GM12878 (cell line): ENCODE results near the gene CPSF4. TPM values are rescaled to one million over a fixed set of nuclear protein-coding genes. Genes with fewer than 3 reads are reported as not detected.

Experiments used
- ATAC-seq: fragments of 200-7000 bp; cut with Tn5 transposase; 3 replicates; pipeline ENCODE4 v1.9.1; 2020; ENCODE audit warnings: mild to moderate bottlenecking, moderate library complexity
- BruUV-seq: library from RNA; stranded (reverse); fragments of 400-500 nt; replicated peaks from 2 replicates; lab custom pipeline; 2021; lab: Mats Ljungman, UMichigan
- CTCF ChIA-PET: fragments of 300-600 bp; sonication (Branson Sonifier 250); formaldehyde crosslinking; extraction: SDS; loops from one replicate; lab custom pipeline; 2021; ENCODE audit warnings: inconsistent platforms; lab: Yijun Ruan, JAX
- POLR2A ChIA-PET: fragments of 350-600 bp; formaldehyde crosslinking; extraction: SDS; loops from one replicate; lab custom pipeline; 2021; ENCODE audit warnings: inconsistent platforms; lab: Charles Lee
- RAD21 ChIA-PET: fragments of 300-600 bp; sonication (Branson Sonifier 250); formaldehyde crosslinking; loops from one replicate; lab custom pipeline; 2023; ENCODE audit warnings: antibody characterized with exemption; ENCODE audit not compliant: unreplicated experiment; lab: Charles Lee
- SMC1A ChIA-PET: fragments of 300-600 bp; sonication (Branson Sonifier 250); formaldehyde crosslinking; loops from one replicate; lab custom pipeline; 2023; ENCODE audit not compliant: unreplicated experiment, uncharacterized antibody; lab: Charles Lee
- DNase-seq: peaks from one replicate; pipeline ENCODE4 v3.0.0-alpha.2; 2011; ENCODE audit warnings: low read depth, low spot score
- FAIRE-seq: peaks from 3 replicates; lab custom pipeline; 2011; peaks lifted over from hg19 to GRCh38; lab: Jason Lieb, UNC
- H2AFZ ChIP-seq: 2 replicates; pipeline ENCODE4 v1.6.0; 2011; ENCODE audit warnings: low read depth, low read length, control low read depth; ENCODE audit not compliant: control insufficient read depth
- H3K27ac ChIP-seq: 2 replicates; pipeline ENCODE4 v1.5.1; 2011; ENCODE audit warnings: control low read depth; ENCODE audit not compliant: control insufficient read depth, insufficient read depth
- H3K27me3 ChIP-seq, 2 experiments: replicated peaks in 1 of 2; 2 replicates each; pipeline versions ENCODE4 v1.6.0 to v1.6.1; 2011; ENCODE audit warnings: low read length in 1 of 2; ENCODE audit not compliant: control insufficient read depth in 2 of 2, insufficient read depth in 2 of 2
- H3K36me3 ChIP-seq, 2 experiments: 2 replicates each; pipeline ENCODE4 v1.5.1; 2011; ENCODE audit warnings: low read length in 1 of 2; ENCODE audit not compliant: control insufficient read depth in 2 of 2, insufficient read depth in 2 of 2
- H3K4me1 ChIP-seq: 2 replicates; pipeline ENCODE4 v1.6.1; 2011; ENCODE audit warnings: mild to moderate bottlenecking, low read length, moderate library complexity, mixed read lengths; ENCODE audit not compliant: control insufficient read depth, insufficient read depth
- H3K4me2 ChIP-seq: 2 replicates; pipeline ENCODE4 v1.6.0; 2011; ENCODE audit warnings: control low read depth; ENCODE audit not compliant: control insufficient read depth, insufficient read depth
- H3K4me3 ChIP-seq: fragments of 200-600 bp; sonication (generic); 2 replicates; pipeline ENCODE4 v1.5.1; 2016
- H3K79me2 ChIP-seq: 2 replicates; pipeline ENCODE4 v1.6.0; 2011; ENCODE audit warnings: low read length; ENCODE audit not compliant: control insufficient read depth, insufficient read depth
- H3K9ac ChIP-seq: 2 replicates; pipeline ENCODE4 v1.8.0; 2011; ENCODE audit warnings: low read length, control low read depth, mixed read lengths; ENCODE audit not compliant: control insufficient read depth, insufficient read depth
- H3K9me3 ChIP-seq: replicated peaks from 3 replicates; pipeline ENCODE4 v1.5.1; 2011; ENCODE audit warnings: mild to moderate bottlenecking, low read length; ENCODE audit not compliant: control insufficient read depth, insufficient read depth
- H4K20me1 ChIP-seq: 2 replicates; pipeline ENCODE4 v1.6.0; 2011; ENCODE audit not compliant: control insufficient read depth, insufficient read depth
- NR2F1 ChIP-seq: fragments of 450-650 bp; conservative IDR thresholded peaks from 2 replicates; pipeline ENCODE4 v1.6.1; 2017; ENCODE audit warnings: mild to moderate bottlenecking
- STAT1 ChIP-seq: fragments of 450-650 bp; conservative IDR thresholded peaks from 2 replicates; pipeline ENCODE4 v1.6.1; 2014; ENCODE audit warnings: antibody characterized with exemption, mild to moderate bottlenecking
- WGBS: methylation state at CpG from one replicate; pipeline ENCODE4 v1.1.6; 2016; ENCODE audit warnings: low lambda C conversion rate; ENCODE audit not compliant: insufficient replicate concordance, insufficient coverage; ENCODE audit errors: missing lambda C conversion rate; 5-methylcytosine and 5-hydroxymethylcytosine counted together
- in situ Hi-C: fragments of 300-500 bp; cut with MboI; formaldehyde crosslinking; loops from 9 replicates; pipeline ENCODE4 v1.14.3; 2018; ENCODE audit warnings: mixed read lengths
- intact Hi-C: fragments of 100-400 bp; cut with micrococcal nuclease; formaldehyde crosslinking; loops from one replicate; pipeline ENCODE4 v1.14.2; 2022; ENCODE audit not compliant: unreplicated experiment
- polyA plus RNA-seq, 11 experiments: library from polyadenylated mRNA; depleted of rRNA in 4 of 11; unstranded in 6 of 11; stranded (reverse) in 5 of 11; fragments of >200 nt; fragmentation: Nextera tagmentation in 4 of 11; fragmentation: Illumina TruSeq in 1 of 11; extraction: Ambion mirVana in 4 of 11; extraction: Trizol in 1 of 11; gene quantifications; 1 replicate in 1 of 11; 2 replicates in 10 of 11; pipeline versions ENCODE4 v1.2.1 to v1.2.3, GENCODE V29; 2011 to 2016; ENCODE audit warnings: inconsistent platforms in 2 of 11, missing spikeins in 2 of 11, low read depth in 1 of 11
- total RNA-seq, 4 experiments: library from RNA; depleted of rRNA in 3 of 4; stranded (reverse); fragments of >200 nt in 3 of 4; fragmentation: Illumina TruSeq in 1 of 4; extraction: Trizol in 1 of 4; gene quantifications; 2 replicates each; pipeline versions ENCODE4 v1.2.1 to v1.2.3, GENCODE V29; 2013 to 2021
- TF ChIP-seq, protein P1 (sequence below): fragments of 450-650 bp; IDR thresholded peaks from 2 replicates; pipeline ENCODE4 v1.6.1; 2016; ENCODE audit warnings: mild to moderate bottlenecking
- TF ChIP-seq, protein P2 (sequence below): IDR thresholded peaks from 2 replicates; pipeline ENCODE4 v1.6.1; 2012; ENCODE audit warnings: improper control_type of control experiment, low read depth, low read length; ENCODE audit not compliant: insufficient replicate concordance
- TF ChIP-seq, protein P3 (sequence below), 3 experiments: IDR thresholded peaks in 2 of 3; conservative IDR thresholded peaks in 1 of 3; 2 replicates each; pipeline ENCODE4 v1.5.1; 2011; ENCODE audit warnings: low read depth in 3 of 3, low read length in 3 of 3, mild to moderate bottlenecking in 3 of 3, control low read depth in 2 of 3, moderate library complexity in 2 of 3, inconsistent platforms in 1 of 3, mixed read lengths in 1 of 3; ENCODE audit not compliant: control insufficient read depth in 2 of 3, insufficient read depth in 1 of 3; ENCODE audit errors: extremely low read depth in 1 of 3
- TF ChIP-seq, protein P4 (sequence below): IDR thresholded peaks from 2 replicates; pipeline ENCODE4 v1.6.1; 2011; ENCODE audit warnings: borderline replicate concordance, low read depth, mild to moderate bottlenecking, moderate library complexity, low read length; ENCODE audit not compliant: insufficient read depth, poor library complexity, severe bottlenecking

CPSF4 gene
- total and polyA plus RNA-seq, 10 of the 15 experiments (the other 5 are each of a cell fraction or from before 2014, with no cell fraction given), result 13.6 to 70.1 (median 45.0) TPM

DNA sequence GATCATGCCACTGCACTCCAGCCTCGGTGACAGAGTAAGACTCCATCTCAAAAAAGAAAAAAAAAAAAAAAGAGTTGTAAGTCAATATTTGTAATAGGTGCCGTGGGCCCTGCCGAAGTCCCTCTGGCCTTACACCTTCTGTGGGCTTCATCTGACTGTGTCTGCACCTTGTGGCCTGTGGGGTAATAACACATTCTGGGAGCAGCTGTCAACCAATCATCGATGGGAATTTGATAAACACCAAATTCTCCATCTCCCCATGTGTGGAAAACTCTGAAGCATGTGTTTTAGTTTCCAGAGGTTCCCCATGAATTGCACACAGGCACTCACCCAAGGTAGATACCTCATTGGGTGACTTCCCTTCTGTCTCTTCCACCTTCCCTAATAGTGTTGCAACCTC is 50.5 kb downstream of the CPSF4 start (continued):
- TF ChIP-seq NR2F1, result no peak
- TF ChIP-seq, protein P1, sequence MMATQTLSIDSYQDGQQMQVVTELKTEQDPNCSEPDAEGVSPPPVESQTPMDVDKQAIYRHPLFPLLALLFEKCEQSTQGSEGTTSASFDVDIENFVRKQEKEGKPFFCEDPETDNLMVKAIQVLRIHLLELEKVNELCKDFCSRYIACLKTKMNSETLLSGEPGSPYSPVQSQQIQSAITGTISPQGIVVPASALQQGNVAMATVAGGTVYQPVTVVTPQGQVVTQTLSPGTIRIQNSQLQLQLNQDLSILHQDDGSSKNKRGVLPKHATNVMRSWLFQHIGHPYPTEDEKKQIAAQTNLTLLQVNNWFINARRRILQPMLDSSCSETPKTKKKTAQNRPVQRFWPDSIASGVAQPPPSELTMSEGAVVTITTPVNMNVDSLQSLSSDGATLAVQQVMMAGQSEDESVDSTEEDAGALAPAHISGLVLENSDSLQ, result no peak
- TF ChIP-seq, protein P2, sequence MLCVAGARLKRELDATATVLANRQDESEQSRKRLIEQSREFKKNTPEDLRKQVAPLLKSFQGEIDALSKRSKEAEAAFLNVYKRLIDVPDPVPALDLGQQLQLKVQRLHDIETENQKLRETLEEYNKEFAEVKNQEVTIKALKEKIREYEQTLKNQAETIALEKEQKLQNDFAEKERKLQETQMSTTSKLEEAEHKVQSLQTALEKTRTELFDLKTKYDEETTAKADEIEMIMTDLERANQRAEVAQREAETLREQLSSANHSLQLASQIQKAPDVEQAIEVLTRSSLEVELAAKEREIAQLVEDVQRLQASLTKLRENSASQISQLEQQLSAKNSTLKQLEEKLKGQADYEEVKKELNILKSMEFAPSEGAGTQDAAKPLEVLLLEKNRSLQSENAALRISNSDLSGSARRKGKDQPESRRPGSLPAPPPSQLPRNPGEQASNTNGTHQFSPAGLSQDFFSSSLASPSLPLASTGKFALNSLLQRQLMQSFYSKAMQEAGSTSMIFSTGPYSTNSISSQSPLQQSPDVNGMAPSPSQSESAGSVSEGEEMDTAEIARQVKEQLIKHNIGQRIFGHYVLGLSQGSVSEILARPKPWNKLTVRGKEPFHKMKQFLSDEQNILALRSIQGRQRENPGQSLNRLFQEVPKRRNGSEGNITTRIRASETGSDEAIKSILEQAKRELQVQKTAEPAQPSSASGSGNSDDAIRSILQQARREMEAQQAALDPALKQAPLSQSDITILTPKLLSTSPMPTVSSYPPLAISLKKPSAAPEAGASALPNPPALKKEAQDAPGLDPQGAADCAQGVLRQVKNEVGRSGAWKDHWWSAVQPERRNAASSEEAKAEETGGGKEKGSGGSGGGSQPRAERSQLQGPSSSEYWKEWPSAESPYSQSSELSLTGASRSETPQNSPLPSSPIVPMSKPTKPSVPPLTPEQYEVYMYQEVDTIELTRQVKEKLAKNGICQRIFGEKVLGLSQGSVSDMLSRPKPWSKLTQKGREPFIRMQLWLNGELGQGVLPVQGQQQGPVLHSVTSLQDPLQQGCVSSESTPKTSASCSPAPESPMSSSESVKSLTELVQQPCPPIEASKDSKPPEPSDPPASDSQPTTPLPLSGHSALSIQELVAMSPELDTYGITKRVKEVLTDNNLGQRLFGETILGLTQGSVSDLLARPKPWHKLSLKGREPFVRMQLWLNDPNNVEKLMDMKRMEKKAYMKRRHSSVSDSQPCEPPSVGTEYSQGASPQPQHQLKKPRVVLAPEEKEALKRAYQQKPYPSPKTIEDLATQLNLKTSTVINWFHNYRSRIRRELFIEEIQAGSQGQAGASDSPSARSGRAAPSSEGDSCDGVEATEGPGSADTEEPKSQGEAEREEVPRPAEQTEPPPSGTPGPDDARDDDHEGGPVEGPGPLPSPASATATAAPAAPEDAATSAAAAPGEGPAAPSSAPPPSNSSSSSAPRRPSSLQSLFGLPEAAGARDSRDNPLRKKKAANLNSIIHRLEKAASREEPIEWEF, result no peak

DNA sequence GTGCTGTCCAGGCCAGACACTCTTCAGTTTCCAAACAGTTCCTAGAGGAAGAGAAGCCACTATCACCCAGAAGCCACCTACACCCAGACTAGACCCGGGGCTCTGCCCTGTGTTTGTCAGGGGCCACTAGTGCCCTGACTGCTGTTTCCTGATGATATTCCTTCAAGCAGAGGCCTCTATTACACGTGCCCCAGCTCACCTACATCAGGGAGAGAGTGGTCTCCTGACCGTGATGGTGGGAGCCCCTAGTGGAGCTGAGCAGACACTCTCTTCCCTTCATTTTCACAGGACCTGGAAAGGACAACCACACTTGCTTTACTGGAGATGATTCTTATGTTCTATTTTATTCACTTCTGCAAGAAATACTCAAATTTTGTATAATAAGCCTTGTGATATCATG is 52.1 kb downstream of the CPSF4 start:
- in situ Hi-C loops, result no loop called here
- Histone ChIP-seq H4K20me1 (no peaks in the 10 kb centered on the region), H3K27me3 (no peaks in the 10 kb centered on the region), H2AFZ (no peak overlapping the region), H3K9me3 (peaks cover 23% of the 10 kb centered on the region), H3K9ac (no peak overlapping the region), H3K4me1 (no peaks in the 10 kb centered on the region), H3K79me2 (peaks cover 6% of the 10 kb centered on the region), H3K4me3 (no peak overlapping the region), H3K4me2 (no peak overlapping the region), H3K27ac (no peak overlapping the region), H3K36me3 (peaks cover 9 to 26% of the 10 kb centered on the region in 2 experiments)
- TF ChIP-seq, protein P3, sequence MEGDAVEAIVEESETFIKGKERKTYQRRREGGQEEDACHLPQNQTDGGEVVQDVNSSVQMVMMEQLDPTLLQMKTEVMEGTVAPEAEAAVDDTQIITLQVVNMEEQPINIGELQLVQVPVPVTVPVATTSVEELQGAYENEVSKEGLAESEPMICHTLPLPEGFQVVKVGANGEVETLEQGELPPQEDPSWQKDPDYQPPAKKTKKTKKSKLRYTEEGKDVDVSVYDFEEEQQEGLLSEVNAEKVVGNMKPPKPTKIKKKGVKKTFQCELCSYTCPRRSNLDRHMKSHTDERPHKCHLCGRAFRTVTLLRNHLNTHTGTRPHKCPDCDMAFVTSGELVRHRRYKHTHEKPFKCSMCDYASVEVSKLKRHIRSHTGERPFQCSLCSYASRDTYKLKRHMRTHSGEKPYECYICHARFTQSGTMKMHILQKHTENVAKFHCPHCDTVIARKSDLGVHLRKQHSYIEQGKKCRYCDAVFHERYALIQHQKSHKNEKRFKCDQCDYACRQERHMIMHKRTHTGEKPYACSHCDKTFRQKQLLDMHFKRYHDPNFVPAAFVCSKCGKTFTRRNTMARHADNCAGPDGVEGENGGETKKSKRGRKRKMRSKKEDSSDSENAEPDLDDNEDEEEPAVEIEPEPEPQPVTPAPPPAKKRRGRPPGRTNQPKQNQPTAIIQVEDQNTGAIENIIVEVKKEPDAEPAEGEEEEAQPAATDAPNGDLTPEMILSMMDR (IDR thresholded peaks at IDR 0.05 in 2 of 3, conservative IDR thresholded peaks at IDR 0.05 in 1 of 3; ENCODE audit: control insufficient read depth in 2 of 3, extremely low read depth in 1 of 3, insufficient read depth in 1 of 3, low read depth in 3 of 3, low read length in 3 of 3), result 0 out of 6 replicates have a peak, but pooled peaks of 1 of the 3 experiments have one; percentile 4
- TF ChIP-seq STAT1, result no peak
- TF ChIP-seq, protein P4, sequence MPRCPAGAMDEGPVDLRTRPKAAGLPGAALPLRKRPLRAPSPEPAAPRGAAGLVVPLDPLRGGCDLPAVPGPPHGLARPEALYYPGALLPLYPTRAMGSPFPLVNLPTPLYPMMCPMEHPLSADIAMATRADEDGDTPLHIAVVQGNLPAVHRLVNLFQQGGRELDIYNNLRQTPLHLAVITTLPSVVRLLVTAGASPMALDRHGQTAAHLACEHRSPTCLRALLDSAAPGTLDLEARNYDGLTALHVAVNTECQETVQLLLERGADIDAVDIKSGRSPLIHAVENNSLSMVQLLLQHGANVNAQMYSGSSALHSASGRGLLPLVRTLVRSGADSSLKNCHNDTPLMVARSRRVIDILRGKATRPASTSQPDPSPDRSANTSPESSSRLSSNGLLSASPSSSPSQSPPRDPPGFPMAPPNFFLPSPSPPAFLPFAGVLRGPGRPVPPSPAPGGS, result no peak
- RAD21 ChIA-PET, result no interaction called here
- 66% methylated on average over 3 of the region's 3 CpGs for WGBS
- CTCF ChIA-PET, result no interaction called here
- no peak for DNase-seq
- intact Hi-C loops, result no loop called here
- no peak for FAIRE-seq
- peak; percentile 34 for ATAC-seq
- no TSS peak for BruUV-seq
- SMC1A ChIA-PET, result interaction anchor here (1.1 to 1.3 kb wide), 2 partner anchors 9 to 15 kb away, joined by 3 read pairs; partner anchors contain the start of gene ZNF394
- POLR2A ChIA-PET, result interaction anchor here (1.2 kb wide), 1 partner anchor 14 kb away, joined by 3 read pairs; the partner anchor contains the start of gene ZKSCAN5
